Activated effector memory CD4-positive, alpha-beta T cell treated with Interleukin-2 at 50 U/mL for 16 hours (primary cell): ENCODE measurements around the gene GAB2.

Source experiments
- DNase-seq: peaks from one replicate; pipeline ENCODE4 v3.0.0-alpha.2; 2020

Gene GAB2

DNA sequence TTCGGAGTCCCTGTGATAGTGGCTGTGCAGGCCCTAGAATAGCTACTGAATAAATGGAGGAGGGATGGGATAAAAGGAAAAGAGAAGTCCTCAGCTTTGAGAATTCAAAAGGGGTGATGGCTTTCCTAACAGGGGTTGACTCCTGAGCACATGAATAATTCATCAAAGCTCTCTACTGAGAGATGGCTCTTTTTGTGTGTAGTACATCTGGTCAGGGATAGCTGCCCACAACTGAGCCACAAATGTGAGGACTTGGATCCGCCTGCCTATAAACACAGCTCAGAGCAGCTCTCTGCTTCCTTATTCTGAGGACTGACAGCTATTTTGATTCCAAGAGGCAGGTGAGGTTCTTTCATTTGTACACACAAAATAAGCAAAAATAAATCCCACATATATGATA is 146.6 kb downstream of the GAB2 start:
- no peak for DNase-seq

GRCh38 chr11:78269806-78270205 is 147.8 kb downstream of the GAB2 start:
- DNase-seq: no peak

GRCh38 chr11:78268591-78269410 is 148.8 kb downstream of the GAB2 start:
- DNase-seq: no peak

GRCh38 chr11:78266451-78266850 is 151.2 kb downstream of the GAB2 start:
- no peak for DNase-seq

DNA sequence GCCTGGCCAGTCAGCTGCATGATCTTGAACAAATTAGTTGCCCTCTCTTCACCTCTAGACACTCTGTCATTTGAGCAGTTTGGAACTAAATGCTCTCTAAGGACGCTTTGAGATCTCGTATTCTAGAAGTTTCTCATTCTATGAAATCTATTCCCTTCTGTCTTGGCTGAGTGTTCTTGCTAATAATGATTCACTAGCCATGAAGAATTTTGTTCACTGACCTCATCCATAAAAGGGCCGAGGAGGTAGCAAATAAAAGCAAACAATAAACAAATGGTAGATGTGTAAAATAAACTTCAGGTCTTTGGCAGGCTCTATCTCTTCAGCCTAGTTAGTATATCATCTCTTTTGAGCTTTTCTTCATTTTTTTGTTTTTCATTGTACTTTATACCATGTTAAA is 152.3 kb downstream of the GAB2 start:
- DNase-seq: no peak

DNA sequence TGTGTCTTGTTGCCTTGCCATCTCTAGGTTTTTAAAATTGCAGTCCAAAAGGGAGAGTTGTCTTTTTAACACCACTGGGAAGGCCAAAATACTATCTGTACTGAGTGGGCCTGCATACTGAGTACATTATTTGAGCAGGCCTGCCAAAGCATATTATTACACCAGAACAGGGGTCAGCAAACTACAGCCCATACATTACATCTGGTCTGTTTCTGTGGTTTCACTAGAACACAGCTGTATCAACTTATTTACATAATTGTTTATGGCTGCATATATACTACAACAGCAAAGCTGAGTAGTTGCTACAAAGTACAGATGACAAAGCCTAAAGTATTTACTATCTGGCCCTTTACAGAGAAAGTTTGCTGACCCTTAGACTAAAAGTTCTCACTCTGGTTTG is 154.9 kb downstream of the GAB2 start:
- no peak for DNase-seq

DNA sequence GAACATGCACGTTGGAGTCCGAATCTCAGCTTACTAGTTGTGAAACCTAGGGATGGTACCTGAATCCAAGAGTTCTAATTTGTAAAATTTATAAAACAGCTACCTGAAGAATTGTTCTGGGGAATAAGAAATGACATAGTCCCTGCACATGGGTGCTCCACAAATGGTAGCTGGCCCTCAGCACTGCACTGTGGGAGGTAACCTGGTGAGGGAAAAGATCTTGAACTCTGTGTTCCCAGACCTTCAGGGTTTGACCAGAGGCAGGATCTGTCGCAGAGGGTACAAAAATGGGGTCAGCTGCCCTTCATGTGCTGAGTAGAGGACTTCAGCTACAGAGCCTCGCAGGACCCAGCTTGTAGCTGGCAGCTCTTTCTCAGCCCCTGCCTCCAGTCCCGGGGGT is 155.4 kb downstream of the GAB2 start:
- no peak for DNase-seq

GRCh38 chr11:78261828-78262227 is 155.8 kb downstream of the GAB2 start:
- no peak for DNase-seq

GRCh38 chr11:78261367-78261766 is 156.3 kb downstream of the GAB2 start:
- no peak for DNase-seq

GRCh38 chr11:78259777-78260487 is 157.7 kb downstream of the GAB2 start:
- DNase-seq: no peak

DNA sequence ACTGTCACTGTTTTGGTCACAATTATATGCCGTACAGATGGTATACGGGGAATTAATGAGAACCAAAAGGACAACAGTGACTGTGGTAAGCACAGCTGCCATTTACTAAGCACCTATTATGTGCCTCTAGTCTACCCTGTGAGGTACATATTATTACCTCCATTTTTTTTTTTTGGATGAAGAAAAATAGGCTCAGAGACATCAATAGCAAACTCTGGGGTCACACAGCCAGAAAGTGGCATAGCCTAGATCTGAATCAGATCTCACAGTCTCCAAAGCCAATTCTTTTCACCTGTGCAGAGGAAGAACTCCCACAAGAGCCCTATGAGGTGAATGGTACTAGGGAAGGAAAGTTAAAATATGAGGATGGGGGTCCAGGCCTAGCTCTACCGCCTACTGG is 160.0 kb downstream of the GAB2 start:
- DNase-seq: no peak

- DNase-seq: no peak
Observed at GRCh38 chr11:78256962-78257361, 160.7 kb downstream of the GAB2 start.

- DNase-seq: no peak
Observed at GRCh38 chr11:78255919-78256318, 161.7 kb downstream of the GAB2 start.

- DNase-seq: no peak
Observed at GRCh38 chr11:78254268-78254667, 163.4 kb downstream of the GAB2 start.

DNA sequence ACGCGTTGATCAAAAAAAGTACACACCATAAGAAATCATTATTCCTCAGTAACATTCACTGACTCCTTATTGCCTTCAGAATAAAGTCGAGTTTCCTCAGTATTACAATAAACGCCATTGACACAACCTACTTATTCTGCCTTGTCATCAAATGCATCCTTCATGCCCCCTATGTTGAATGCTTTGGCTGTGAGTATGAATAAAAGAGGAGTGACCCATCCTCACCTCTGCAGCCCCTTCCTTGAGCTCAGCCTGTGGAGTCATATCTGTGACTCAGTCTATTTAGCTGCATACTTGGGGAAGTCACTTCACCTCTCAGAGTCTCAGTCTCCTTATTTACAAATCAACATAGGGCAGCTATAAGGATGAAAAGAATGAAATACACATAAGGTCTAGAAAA is 163.8 kb downstream of the GAB2 start:
- no peak for DNase-seq

GRCh38 chr11:78251083-78251775 is 166.4 kb downstream of the GAB2 start:
- DNase-seq: no peak

GRCh38 chr11:78250099-78250498 is 167.5 kb downstream of the GAB2 start:
- no peak for DNase-seq

DNA sequence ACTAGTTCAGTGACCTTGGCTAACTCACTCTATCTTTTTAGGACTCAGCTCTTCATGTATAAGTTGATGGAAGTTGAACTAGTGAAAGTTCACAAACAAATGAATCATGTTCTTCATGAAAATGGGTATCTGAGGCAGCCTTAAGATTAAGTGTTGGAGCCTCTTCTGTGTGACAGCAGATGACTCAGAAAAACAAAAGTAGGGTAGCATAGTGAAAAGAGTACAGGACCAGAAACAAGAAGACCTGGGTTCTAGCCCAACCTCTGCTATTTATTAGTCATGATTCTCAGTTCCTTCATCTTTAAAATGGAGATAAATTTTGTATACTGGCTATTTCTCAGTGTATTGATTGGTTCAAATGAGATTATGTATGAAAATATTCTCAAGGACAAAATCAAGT is 168.7 kb downstream of the GAB2 start:
- no peak for DNase-seq

GRCh38 chr11:78248191-78248590 is 169.4 kb downstream of the GAB2 start:
- DNase-seq: no peak

DNA sequence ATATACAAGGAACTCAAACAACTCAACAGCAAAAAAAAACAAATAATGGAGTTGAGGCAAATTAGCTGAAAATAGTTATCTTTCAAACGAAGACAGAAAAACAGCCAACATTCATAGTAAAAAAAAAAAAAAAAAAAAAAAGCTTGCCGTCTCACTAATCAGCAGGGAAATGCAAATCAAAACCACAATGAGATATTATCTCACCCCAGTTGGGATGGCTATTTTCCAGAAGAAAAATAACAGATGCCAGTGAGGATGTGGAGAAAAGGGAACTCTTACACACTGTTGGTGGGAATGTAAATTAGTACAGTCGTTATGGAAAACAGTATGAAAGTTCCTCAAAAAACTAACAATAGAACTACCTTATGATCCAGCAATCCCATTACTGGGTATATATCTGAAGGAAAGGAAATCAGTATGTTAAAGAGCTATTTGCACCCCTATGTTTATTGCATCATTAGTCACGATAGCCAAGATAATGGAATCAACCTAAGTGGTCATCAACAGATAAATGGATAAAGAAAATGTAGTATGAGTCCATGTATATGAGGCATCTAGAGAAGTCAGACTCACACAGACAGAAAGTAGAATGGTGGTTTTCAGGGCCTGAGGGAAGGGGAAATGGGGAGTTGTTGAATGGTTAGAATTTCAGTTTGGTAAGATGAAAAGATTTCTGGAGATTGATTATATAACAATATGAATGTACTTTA is 172.9 kb downstream of the GAB2 start:
- DNase-seq: no peak

- no peak for DNase-seq
Observed at GRCh38 chr11:78244080-78244479, 173.5 kb downstream of the GAB2 start.

DNA sequence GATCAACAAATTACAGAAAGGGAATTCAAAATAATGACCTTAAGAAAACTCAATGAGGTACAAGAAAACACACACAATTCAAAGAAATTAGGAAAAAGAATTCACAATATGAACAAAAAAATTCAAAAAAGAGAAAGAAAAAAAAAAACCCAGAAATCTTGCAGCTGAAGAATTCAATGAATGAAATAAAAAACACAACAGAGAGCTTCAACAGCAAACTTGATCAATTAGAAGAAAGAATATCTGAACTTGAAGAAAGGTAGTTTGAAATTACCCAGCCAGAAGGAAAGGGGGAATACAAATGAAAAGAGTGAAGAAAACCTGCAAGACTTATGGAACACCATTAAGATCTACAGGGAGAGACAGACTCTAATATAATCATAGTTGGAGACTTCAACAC is 176.1 kb downstream of the GAB2 start:
- no peak for DNase-seq

DNA sequence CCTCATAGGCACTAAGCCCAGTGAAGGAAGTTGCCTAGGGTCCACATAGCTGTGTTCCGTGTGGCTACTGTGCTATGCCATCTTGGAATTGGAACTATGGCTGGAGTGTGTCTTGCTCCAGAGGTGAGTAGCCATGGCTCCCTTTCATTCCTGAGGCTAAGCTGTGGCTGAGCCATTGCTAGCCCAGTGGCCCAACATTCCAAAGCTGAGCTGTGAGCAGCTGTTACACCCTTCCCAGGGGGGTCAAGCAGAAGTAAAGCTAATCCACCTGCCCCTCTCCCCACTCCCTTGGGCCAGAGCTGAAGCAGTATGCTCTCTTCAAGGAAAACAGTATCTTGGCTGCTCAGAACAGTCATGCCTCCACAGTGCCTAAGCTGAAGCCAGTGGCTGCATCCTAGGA is 177.8 kb downstream of the GAB2 start:
- DNase-seq: no peak
